EL (cell line): Measurements from ENCODE around the gene IL1RAPL2.

Experiments used
- DNase-seq: peaks from one replicate; pipeline ENCODE4 v3.0.0-alpha.2; 2016

Gene IL1RAPL2

DNA sequence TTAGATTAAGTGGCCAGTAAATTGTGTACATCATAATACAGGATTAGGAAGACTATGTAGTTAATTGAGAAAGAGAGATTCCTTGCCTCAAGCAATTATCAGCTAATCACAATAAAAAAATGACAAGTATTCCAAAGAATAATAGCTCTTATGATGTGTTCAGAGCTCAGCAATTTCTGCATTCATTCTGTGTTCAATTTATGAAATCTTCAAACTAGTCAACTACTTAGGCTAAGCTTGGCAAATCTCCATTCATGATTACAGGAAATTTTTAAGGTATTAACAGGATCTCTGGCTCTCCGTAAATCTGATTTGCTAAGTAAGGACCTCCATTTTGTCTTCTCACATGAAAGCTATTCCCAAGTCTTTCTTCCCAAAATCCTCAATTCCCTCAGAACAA is 911.4 kb downstream of the IL1RAPL2 start:
- DNase-seq = no peak

GRCh38 chrX:105480646-105481310 is 914.8 kb downstream of the IL1RAPL2 start:
- DNase-seq = no peak

- no peak for DNase-seq
Measured at GRCh38 chrX:105483011-105483410, 917.0 kb downstream of the IL1RAPL2 start.

DNA sequence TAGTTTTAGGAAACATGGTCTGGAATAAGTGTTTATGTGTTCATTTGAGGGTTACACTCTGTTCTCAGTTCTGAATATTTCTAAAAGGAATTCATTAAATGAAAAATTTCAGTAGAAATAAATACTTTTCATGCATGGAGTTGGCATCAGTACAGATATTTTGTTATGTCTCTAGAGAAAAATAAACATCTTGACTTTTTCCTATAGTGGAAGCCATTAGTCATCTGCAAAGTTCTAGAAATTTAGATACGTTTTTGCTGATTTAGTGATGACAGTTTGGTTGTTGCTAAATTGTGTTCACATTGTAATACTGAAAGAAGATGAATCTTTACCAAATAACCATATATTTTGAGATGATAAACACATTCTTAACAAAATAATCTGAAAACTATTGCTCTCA is 922.7 kb downstream of the IL1RAPL2 start:
- no peak for DNase-seq

DNA sequence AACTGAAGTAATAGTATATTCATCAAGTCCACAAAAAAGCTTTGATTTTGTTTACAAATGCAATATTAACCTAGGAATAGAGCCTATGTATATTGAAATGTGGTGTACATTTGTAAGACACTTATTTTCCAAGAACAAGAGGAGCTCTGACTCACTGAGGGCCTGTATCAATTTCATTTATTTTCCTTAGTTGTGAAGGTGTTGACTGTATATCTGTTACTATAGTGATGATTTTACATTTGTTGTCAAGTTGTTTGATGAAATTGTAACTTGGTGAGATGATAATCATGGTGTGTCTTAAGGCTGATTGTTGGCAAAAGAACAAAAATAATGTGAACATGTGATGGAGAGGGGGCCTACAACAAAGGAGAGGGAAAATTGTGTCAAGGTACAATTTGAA is 929.4 kb downstream of the IL1RAPL2 start:
- DNase-seq = no peak

DNA sequence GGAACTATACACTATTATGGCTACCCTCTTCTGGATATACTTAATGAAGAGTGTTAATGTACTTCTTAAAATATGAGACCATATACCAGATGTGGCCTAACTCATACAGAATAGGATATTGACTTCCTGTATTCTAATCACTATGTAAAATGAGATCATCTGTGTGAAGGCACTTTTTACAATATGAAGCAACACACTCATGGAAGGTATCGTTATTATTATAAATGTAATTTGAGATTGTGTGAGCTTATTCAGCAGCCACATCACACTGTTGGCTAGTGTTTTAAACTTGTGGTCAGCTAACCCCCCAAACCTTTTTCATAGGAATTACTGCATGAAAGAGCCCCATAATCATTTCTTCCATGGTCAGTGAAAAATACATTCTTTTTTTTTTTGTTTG is 936.3 kb downstream of the IL1RAPL2 start:
- DNase-seq = no peak

DNA sequence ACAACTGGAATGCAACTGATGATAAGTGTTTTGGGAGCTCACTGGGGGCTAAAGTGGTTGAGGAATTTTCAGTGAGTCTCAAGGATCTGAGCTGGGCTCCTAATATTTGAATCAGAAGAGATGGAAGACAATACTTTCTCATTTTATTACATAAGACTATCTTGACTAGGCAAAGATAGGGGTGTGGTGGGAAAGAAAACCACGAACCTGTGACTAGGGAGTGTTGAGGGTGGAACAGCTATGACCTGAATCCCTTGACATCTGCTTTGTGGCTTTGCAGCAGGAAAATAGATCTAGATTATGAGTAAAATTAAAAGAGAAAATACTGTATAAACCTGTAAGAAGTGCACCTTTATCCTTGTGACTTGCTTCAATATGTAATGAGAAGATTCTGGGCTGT is 949.6 kb downstream of the IL1RAPL2 start:
- no peak for DNase-seq

DNA sequence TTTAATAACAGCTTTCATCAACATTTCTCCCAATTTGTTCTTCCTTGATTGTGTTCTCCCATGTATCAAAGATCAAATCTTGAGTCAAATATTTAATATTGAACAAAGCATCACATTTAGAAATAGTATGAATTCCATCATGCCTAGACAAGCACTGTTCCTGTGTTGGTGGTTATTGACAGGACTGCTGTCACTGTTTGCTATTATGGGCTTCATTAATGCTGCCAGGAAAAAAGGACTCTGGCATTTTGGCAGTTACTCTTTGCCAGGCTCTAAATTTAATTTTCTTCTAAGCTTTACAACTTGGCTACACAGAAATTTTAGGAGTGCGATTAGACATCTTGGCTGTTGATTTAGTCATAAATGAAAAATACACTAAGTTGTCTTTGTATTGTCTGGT is 960.4 kb downstream of the IL1RAPL2 start:
- no peak for DNase-seq

- no peak for DNase-seq
Measured at GRCh38 chrX:105527759-105528158, 961.8 kb downstream of the IL1RAPL2 start.

- DNase-seq = no peak
Measured at GRCh38 chrX:105533951-105534350, 968.0 kb downstream of the IL1RAPL2 start.

DNA sequence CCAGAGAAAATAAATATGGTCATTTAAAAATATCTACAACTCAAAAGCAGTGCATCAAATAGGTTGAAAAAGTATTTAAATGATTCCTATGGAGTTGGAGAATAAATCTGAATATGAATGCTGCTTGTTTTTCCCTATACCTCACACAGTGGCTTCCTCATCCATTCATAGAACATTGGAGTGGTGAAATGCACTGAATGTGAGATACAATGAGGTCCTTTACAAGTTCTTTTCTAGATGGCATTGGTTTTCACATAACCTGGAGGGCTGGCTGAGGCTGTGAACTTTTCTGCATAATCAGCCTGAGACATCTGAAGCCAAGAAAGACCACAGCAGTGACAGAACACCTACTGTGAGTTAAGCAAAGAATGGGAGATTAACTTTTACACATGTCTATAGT is 977.3 kb downstream of the IL1RAPL2 start:
- DNase-seq = no peak

- no peak for DNase-seq
Measured at GRCh38 chrX:105550043-105550663, 984.2 kb downstream of the IL1RAPL2 start.

- no peak for DNase-seq
Measured at GRCh38 chrX:105552395-105552794, 986.4 kb downstream of the IL1RAPL2 start.

DNA sequence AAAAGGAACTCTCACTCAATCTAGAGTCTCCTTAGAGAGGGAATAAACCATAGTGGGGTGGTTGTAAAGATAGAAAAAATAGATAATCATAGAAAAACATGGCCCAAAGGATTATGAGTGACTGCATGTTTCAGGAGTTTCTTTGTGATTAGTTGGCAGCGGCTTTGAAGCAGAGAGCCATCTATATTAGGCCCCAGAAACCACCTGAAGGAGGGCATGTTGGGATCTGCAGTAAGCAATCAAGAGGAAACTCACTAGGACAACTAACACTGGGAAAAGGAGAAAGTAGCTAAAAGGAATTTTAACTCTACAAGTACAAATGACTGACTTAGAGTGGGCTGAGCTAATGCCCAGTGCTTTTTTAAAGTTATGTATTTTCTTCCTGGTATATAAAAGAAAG is 987.1 kb downstream of the IL1RAPL2 start:
- no peak for DNase-seq

DNA sequence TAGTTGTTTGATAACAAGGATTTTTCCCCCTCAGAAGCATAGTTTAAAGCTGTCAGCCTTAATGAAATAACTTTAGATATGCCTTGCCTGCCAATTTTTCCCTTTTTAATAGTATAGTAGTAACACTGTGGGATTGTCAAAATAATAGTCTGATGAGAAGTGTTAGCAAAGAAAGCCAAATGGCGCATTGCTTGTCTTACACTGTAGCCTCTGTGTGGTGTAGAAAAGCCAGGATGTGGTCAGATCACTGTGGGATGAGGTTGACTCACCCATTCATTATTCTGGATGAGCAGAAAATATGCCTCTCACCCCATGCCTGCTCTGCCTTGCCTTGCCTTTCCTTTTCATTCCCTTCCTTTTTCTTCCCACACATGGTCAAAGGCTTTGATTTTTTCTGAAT is 998.5 kb downstream of the IL1RAPL2 start:
- DNase-seq = peak; percentile 1

DNA sequence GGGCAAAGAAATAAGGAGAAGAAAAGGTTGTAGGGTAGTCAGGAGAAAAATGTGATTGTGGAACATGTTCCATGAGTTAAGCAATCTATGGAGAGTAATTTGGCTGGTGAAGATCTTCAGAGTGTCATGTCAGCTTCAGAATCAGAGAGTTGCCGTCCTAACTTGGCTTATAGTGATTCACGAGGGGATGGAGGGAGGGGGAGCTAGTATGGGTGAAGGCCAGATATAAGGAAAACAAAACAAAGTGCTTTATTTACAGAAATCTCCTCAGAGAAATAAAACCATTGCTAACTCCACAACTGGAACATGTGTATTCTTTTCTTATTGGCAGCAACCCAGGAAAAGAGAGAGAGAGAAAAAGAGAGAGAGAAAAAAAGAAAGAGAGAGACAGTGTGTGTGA is 999.9 kb downstream of the IL1RAPL2 start:
- no peak for DNase-seq

- no peak for DNase-seq
Measured at GRCh38 chrX:105567082-105567481, 1001.1 kb downstream of the IL1RAPL2 start.

- DNase-seq = no peak
Measured at GRCh38 chrX:105608745-105609144, 1042.7 kb downstream of the IL1RAPL2 start.

- no peak for DNase-seq
Measured at GRCh38 chrX:105609530-105609929, 1043.5 kb downstream of the IL1RAPL2 start.

DNA sequence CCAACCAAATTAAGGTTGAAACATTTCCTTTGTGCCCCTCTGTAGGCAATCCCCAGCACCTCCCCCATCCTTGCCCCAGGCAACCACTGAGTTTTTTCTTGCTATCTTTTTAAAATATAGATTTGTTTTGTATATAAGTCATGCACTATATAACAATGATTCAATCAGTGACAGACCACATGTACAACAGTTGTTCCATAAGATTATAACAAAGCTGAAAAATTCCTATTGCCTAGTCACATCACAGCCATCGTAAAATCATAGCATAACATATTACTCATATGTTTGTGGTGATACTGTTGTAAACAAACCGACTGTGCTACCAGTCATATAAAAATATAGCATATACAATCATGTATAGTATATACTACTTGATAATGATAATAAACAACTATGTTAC is 1044.4 kb downstream of the IL1RAPL2 start:
- DNase-seq = no peak

- no peak for DNase-seq
Measured at GRCh38 chrX:105618393-105619101, 1052.5 kb downstream of the IL1RAPL2 start.

GRCh38 chrX:105634180-105634579 is 1068.2 kb downstream of the IL1RAPL2 start:
- DNase-seq = no peak

GRCh38 chrX:105635794-105636193 is 1069.8 kb downstream of the IL1RAPL2 start:
- no peak for DNase-seq

GRCh38 chrX:105636667-105637066 is 1070.7 kb downstream of the IL1RAPL2 start:
- no peak for DNase-seq
